ENCODE data around the gene MKX.
"Not testable (repeated sequence)": the region's sequence is repeated elsewhere in the genome, so short reads cannot be mapped to it uniquely, and the experiment has no call there.

MKX gene

GRCh38 chr10:27695088-27695487 is 50.5 kb downstream of the MKX start:
- DNase-seq (ENCODE audit: low read depth in 4 of 4, low spot score in 1 of 4), result no peak

GRCh38 chr10:27692663-27693062 is 53.0 kb downstream of the MKX start:
- no peak for DNase-seq (ENCODE audit: low read depth in 4 of 4, low spot score in 1 of 4)

DNA sequence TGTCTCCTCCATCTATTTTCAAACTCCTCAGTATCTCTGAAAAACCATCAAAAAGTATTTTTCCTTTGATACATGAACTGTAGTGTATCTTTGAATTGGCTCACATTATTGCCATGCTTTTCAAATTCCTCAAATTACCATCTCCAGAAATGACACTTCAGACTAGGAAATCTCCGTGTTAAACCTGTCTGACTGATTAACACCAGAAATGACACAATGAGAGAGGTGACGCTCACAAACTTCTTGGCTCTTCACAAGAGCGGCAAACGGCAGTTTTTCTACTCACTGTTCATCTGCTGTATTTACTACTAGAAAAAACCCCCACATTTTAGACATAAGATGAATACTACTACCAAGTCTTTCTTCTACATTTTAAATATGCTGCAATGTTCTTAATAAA is 56.6 kb downstream of the MKX start:
- DNase-seq (ENCODE audit: low read depth in 4 of 4, low spot score in 1 of 4), result no peak

DNA sequence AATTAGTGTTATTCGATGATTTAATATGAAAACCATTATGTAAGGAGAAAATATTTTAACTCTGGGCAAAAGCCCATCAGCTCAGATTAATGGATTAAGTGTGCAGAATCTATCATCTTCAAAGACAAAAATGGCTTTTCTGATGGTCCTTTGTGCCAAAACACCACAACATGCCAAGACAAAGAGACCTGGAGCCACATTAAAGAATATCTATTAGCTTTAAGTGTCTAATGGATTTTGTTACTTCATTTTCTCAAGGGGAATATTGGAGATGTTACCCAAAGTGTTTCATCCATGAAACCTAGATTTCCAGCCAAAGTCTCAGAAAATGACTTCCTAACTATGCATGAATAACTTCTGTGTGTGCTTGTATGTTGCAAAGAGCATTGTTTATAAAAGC is 57.3 kb downstream of the MKX start:
- no peak for DNase-seq (ENCODE audit: low read depth in 4 of 4, low spot score in 1 of 4)

DNA sequence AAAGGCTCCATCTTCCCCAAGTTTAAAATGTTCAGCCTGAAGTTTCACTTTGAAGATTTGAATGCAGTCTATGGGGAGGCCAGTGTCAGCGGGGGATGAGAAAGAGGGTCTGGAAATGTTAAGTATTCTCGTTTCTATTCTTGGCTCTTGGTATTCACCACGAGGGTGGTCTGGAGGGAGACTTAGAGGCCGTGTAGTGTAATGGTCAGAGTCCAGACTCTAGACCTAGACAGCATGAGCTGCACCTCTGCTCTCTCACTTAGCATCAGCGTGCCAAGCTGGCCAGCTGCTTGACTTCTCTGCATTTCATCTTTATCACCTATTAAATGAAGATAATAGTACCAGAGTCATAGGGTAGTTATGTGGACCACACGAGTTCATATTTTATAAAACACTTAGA is 57.9 kb downstream of the MKX start:
- no peak for DNase-seq (ENCODE audit: low read depth in 4 of 4, low spot score in 1 of 4)

DNA sequence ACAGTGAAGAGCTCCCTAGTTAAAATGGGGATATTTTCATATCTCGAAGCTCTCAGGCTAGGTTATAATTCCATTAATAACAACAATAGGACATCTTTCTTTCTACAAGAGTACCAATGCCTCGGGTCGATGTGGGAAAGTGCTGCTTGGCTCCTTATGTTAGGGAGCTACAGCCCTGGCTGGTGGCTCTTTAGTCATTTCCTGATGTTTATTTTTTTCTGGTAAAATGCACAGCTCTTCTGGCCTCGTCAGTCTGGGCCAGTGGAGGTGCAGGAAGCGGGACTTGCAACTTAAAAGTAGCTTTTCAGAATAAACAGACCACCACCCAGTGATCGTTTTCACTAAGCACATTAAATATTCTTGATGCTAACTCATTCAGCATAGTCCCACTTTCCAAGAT is 58.3 kb downstream of the MKX start:
- DNase-seq (ENCODE audit: low read depth in 4 of 4, low spot score in 1 of 4), result no peak

DNA sequence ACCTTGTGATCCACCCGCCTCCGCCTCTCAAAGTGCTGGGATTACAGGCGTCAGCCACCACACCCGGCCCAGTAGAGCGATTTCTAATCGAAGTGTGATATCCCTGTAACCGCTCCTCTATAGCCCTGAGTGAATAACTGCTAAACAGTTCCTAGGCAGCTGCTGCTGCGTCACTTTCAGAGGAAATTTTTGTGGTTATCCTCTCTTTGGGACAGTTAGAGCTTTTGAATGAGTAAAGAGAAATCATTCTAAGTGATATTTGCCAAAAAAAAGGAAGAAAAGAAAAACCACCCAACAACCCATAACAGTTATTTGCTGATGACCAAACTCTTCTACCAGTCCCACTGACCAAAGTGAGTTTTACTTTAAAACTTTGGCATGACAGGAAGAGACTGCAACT is 59.9 kb downstream of the MKX start:
- no peak for DNase-seq (ENCODE audit: low read depth in 4 of 4, low spot score in 1 of 4)

- no peak for DNase-seq (ENCODE audit: low read depth in 4 of 4, low spot score in 1 of 4)
Measured at GRCh38 chr10:27683226-27683625, 62.4 kb downstream of the MKX start.

DNA sequence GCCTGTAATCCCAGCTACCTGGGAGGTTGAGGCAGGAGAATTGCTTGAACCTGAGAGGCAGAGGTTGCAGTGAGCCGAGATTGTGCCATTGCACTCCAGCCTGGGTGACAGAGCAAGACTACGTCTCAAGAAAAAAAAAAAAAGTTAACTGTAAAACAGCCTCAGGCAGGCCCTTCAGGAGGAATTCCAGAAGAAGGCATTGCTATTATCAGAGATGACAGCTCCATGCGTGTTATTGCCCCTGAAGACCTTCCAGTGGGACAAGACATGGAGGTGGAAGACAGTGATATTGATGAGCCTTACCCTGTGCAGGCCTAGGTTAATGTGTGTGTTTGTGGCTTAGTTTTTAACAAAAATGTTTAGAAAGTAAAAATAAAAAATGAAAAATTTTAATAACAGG is 63.8 kb downstream of the MKX start:
- not testable (repeated sequence) for DNase-seq (ENCODE audit: low read depth in 4 of 4, low spot score in 1 of 4)

DNA sequence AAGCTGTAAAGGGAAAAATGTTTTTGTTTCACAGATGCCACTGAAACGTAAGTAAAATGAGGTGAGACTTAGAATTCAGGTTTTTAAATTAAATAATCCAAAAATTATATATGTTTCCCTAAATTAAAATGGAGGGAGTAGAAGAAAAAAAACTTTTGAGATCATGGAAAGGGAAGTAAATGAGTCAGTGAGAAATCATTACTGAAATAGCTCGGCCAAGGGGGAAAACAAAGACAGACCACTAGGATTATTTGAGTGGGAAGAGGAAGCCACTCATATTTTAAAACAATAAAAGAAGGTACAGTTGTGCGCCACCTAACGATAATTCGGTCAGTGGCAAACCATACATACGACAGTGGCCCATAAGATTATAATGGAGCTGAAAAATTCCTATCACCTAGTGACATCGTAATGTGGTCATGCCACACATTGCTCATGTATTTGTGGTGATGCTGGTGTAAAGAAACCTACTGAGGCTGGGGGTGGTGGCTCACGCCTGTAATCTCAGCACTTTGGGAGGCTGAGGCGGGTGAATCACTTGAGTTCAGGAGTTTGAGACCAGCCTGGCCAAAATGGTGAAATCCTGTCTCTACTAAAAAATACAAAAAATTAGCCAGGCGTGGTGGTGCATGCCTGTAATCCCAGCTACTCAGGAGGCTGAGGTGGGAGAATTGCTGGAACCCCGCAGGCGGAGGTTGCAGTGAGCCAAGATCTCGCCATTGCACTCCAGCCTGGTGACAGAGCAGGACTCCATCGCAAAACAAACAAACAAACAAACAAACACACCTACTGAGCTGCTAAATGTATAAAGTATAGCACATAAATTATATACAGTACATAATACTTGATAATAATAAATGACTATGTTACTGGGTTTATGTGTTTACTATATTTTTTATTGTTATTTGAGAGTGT is 64.7 kb downstream of the MKX start:
- DNase-seq (ENCODE audit: low read depth in 4 of 4, low spot score in 1 of 4), result no peak

DNA sequence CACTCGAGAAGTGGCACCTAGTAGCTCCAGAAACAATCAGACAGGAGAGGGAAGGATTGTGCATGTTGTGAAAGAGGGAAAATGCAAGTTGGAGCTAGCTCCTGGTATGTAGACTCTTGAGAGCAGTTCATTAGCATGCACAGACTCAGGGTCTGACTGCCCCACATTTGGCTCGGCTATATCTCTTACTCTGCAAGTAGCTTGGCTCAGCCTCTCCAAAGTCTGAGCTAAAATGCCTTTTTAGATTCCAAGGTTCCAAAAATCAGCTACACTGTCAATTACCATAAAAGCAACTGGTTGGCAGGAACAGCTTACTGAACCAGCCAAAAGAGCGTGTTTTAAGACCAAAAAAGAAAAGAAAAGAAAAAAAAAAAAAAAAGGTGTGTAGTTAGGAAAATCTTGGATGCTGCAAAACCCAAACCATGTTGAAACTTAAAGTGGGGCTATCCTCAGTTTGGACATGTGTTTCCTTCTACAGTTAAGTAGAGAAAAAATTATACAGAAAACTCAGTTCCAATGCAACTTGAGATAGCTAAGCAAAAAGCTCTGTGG is 65.5 kb downstream of the MKX start:
- no peak for DNase-seq (ENCODE audit: low read depth in 4 of 4, low spot score in 1 of 4)

GRCh38 chr10:27679369-27679912 is 66.2 kb downstream of the MKX start:
- DNase-seq (ENCODE audit: low read depth in 4 of 4, low spot score in 1 of 4), result no peak

- DNase-seq (ENCODE audit: low read depth in 4 of 4, low spot score in 1 of 4), result no peak
Measured at GRCh38 chr10:27678166-27678565, 67.5 kb downstream of the MKX start.

GRCh38 chr10:27673065-27673464 is 72.6 kb downstream of the MKX start:
- DNase-seq (ENCODE audit: low read depth in 4 of 4, low spot score in 1 of 4), result no peak

GRCh38 chr10:27671821-27672220 is 73.8 kb downstream of the MKX start:
- no peak for DNase-seq (ENCODE audit: low read depth in 4 of 4, low spot score in 1 of 4)

DNA sequence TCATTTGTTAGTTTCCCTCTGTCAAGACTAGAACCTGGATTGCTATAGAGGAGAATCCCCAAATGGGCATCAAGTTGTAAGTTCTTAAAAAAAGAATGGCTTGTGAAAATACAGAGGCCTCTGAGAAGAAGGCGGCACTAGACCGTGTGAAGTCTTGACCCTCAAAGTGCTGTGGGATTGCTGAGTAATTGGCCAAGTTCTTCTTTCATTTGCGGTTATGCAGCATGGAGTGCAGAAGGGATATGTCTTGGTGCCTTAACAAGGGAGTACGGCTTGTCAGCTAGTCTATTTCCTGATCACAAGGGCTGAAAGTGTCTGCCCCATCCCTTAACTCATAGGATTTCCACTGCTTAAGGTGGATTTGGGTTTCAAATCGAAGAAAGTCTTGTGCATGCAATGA is 81.2 kb downstream of the MKX start:
- no peak for DNase-seq (ENCODE audit: low read depth in 4 of 4, low spot score in 1 of 4)

GRCh38 chr10:27663621-27664020 is 82.0 kb downstream of the MKX start:
- DNase-seq (ENCODE audit: low read depth in 4 of 4, low spot score in 1 of 4), result no peak

DNA sequence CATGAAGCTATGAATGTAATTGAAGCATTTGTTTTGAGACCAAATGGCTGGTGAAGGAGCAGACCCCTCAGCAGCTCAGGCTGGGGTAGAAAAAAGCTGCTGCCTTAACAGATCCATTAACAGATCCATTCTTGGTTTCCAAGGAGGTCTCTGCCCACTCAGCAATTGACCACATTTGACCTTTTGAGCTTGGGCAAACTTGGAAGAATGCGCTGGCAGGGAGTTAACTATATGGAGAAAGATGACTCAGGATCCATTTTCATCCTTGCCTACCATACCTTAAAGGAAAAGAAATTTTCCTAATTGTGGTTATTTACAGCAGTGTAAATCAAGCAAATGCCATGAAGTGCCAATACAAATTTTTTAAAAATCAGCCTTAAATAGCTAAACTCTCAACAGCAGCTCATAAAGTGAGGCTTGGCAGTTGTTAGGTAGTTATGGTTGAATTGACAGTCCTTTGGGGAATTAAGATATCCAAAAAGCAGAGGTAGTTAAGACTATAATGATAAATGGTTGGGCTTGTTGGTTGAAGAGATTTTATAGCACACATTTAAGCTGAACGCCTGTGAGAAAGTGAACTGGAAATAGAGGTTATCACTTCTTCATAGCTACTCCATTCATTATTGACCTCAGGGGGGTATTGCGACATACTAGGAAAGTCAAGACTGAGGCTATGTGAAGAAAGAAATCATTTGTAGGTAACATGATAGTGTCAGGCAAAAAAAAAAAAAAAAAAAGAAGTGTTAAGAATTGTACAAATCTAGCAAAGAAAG is 83.9 kb downstream of the MKX start:
- no peak for DNase-seq (ENCODE audit: low read depth in 4 of 4, low spot score in 1 of 4)

GRCh38 chr10:27660711-27661110 is 84.9 kb downstream of the MKX start:
- DNase-seq (ENCODE audit: low read depth in 4 of 4, low spot score in 1 of 4), result no peak

DNA sequence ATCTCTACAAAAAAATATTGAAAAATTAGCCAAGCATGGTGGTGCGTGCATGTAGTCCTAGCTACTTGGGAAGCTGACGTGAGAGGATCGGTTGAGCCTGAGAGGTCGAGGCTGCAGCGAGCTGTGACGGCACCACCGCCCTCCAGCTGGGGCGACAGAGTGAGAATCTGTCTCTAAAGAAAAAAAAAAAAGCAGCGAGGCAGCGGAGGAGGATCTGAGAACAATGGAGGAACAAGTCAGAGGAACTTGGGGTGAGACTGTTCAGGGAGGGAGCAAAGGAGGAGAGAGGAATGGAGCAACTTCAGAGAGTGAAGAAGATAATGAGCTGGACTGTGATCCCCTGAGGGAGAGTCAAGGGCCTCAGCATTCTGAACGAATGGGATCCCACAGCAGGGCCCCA is 85.4 kb downstream of the MKX start:
- no peak for DNase-seq (ENCODE audit: low read depth in 4 of 4, low spot score in 1 of 4)

DNA sequence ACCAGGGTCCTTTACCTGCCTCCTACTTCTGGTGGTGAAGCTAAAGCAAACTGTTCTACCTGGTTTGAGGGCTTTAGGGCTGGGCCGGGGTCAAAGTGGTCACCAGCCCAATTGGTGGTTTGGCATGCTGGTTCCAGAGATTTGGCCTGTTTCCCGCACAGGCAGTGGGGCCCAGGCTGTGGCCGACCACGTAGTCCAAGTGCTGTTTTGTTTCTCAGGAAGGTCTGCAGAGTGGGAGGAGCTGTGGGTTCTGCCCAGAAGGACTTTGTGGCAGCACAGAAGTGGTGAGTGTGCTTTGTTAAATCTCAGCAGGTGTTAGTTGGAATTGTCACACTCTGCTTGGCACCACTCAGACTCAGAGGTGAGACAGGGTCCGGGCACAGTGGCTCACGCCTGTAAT is 85.8 kb downstream of the MKX start:
- no peak for DNase-seq (ENCODE audit: low read depth in 4 of 4, low spot score in 1 of 4)

DNA sequence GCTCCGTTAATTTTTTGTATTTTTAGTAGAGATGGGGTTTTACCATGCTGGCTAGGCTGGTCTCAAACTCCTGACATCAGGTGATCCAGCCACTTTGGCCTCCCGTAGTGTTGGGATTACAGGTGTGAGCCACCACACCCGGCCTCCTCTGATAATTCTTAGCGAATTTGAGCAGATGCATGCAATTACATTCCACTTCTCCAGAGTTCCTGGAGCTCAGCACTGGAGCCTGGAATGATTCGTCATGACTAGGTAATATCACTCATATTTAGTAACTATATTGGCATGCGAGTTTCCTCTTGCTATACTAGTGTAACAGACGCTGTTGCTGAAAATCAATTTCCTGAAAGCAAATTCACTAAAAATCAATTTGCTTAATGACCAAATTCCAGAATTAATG is 86.8 kb downstream of the MKX start:
- no peak for DNase-seq (ENCODE audit: low read depth in 4 of 4, low spot score in 1 of 4)
